OCI-M2 (cell line): ENCODE data around the gene FMN2.

Source experiments
- DNase-seq: peaks from one replicate; lab custom pipeline; 2025; ENCODE audit not compliant: unreplicated experiment; lab: John Stamatoyannopoulos, UW

FMN2 gene

GRCh38 chr1:240096974-240097373 is 5.3 kb downstream of the FMN2 start:
- DNase-seq: no peak

- no peak for DNase-seq
Observed at GRCh38 chr1:240098534-240098933, 6.9 kb downstream of the FMN2 start.

DNA sequence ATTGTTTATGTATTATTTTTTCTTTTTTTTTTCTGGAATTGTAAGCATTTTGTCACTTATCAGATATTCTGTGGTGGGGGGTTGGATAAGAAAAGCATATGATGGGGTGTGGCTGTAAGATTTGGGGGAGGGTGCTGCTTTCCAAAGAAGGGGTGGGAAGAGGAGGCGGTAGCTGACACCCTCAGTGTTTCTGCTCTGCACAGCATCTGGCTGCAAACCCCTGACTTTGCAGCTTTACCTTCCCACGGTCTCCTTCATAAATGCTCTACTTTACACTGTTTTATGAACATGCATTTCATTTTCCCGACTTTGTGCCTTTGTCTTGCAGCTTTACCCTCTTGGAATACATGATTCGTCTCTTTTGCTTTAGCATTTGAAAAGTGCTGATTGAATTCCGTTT is 7.6 kb downstream of the FMN2 start:
- no peak for DNase-seq

- no peak for DNase-seq
Observed at GRCh38 chr1:240099748-240100147, 8.1 kb downstream of the FMN2 start.

DNA sequence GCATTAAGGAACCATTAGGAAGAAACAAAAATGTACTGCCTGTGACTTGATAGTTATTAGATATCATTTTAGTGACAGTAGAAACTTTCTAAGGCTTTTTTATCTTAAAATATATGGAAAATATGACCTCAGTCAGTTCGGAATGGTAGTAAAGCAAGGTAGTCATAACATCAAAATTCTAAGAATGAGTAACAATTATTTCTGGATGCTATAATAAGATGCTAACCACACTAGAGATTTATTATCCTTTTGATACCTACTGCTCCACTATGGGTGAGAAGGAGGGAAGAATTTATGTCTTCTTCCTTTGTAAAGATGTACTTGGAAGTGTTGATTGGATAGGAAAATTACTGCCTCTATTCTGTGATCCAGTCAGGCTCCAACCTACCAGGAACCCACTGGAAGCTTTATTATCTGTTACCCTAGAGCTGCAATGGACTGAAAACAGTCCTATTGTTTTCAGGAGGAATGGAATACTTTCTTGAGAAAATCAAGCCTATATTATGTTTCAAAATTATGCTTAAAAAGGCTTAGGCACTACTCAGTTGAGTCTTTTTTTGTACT is 8.8 kb downstream of the FMN2 start:
- DNase-seq: no peak

GRCh38 chr1:240101306-240101705 is 9.6 kb downstream of the FMN2 start:
- DNase-seq: no peak

- no peak for DNase-seq
Observed at GRCh38 chr1:240101737-240102136, 10.1 kb downstream of the FMN2 start.

DNA sequence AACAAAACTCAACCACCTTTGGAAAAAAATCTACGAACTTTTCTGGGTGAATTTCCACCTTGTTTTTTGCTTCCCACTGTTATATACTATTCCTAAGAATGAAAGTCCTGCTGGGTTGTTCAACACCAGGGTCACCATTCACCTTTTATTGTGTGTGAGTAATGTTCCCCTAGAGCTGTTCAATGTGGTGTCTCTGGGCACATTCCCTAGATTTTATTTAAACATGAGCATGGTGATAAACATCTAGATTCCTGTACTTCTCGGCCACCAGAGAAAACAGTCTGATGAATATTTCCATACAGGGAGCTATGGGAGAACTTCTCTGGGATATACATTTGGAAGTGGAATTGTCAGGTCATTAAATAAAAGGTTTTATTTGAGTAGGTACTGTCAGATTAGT is 13.0 kb downstream of the FMN2 start:
- DNase-seq: no peak

- DNase-seq: no peak
Observed at GRCh38 chr1:240107058-240107684, 15.5 kb downstream of the FMN2 start.

- no peak for DNase-seq
Observed at GRCh38 chr1:240109130-240109529, 17.4 kb downstream of the FMN2 start.

- DNase-seq: no peak
Observed at GRCh38 chr1:240109920-240110636, 18.4 kb downstream of the FMN2 start.

GRCh38 chr1:240111558-240111957 is 19.9 kb downstream of the FMN2 start:
- no peak for DNase-seq

- DNase-seq: no peak
Observed at GRCh38 chr1:240114222-240114621, 22.5 kb downstream of the FMN2 start.

DNA sequence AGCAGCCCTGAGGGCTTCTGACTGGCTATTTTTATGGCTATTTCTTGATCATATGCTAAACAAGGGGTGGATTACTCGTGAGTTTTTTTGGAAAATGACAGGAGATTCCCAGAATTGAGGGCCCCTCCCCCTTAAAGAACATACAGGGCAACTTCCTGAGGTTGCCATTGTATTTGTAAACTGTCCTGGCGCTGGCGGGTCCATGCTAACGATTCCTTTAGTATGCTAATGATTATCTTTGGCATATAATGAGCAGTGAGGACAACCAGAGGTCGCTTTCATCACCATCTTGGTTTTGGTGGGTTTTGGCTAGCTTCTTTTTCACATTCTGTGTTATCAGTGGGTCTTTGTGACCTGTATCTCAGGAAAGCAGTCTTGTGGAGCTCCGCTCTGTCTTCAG is 24.1 kb downstream of the FMN2 start:
- no peak for DNase-seq

- DNase-seq: no peak
Observed at GRCh38 chr1:240116831-240117769, 25.4 kb downstream of the FMN2 start.

GRCh38 chr1:240117930-240118329 is 26.2 kb downstream of the FMN2 start:
- DNase-seq: no peak

DNA sequence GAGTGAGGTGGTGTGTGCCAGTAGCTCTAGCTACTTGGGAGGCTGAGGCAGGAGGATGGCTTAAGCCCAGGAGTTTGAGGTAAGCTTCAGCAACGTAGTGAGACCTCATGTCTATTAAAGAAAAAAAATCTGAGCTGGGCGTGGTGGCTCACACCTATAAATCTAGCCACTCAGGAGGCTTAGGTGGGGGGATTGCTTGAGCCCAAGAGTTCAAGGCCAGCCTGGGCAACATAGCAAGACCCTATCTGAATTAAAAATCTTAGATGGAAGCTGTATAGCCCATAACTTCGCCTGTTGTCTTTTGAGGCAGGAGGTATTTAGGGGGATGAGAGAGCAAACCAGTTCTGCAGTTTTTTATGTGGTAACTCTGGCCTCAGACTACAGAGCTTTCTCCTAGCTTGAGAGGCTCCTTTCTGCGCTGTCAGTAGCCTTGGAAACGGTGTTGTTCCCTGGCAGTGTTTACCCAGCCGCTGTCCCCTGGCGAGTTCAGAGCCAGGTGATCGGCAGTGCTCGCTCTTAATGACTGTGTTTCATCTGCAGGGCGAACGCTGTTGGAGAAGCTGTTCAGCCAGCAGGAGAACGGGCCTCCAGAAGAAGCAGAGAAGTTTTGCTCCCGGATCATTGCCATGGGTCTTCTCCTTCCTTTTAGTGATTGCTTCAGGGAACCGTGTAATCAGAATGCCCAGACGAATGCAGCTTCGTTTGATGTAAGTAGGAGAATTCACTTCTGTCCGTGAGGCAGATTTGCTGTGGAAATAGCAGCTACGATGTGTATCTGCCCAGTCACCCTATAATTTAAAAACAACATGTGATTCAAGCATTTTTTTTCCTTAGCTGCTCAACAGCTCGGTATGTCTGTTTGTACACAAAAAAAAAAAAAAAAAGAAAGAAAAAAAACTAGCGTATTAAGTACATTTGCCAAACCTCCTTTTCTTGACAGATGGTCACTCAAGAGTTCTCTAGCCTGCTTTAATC is 31.2 kb downstream of the FMN2 start:
- no peak for DNase-seq

DNA sequence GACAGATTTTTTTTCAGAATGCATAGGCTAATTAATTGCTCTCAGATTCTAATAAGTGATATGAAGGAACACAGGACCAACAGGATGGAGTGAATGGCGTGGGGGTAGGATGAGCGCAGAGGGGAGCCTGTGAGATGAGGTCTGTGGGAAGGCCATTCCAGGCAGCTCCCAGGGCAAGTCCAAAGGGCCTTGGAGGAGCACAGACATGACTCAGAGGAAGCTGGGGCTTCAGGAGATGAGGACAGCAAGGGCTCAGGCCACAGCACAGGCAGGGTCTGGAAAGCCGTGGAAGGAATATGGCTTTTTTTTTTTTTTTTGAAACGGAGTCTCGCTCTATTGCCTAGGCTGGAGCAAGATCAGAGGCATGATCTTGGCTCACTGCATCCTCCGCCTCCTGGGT is 35.1 kb downstream of the FMN2 start:
- DNase-seq: no peak

GRCh38 chr1:240128366-240128765 is 36.7 kb downstream of the FMN2 start:
- no peak for DNase-seq

- DNase-seq: no peak
Observed at GRCh38 chr1:240134113-240134512, 42.4 kb downstream of the FMN2 start.
